ENCODE measurements around the gene ZMYM3. TPM values are rescaled to one million over a fixed set of nuclear protein-coding genes. Genes with fewer than 3 reads are reported as not detected.
A peak's percentile ranks its signal among the peaks of the same experiment; 100 is the strongest.

Gene ZMYM3
- total and polyA plus RNA-seq, 3 donors from 2014 or later: 36.8 to 97.1 (median 67.6) TPM

- Histone ChIP-seq H3K4me3 (no peak overlapping the region), H3K27ac (no peak overlapping the region), H3K36me3 (ENCODE audit: low read depth, missing control alignments) (no peaks in the 10 kb centered on the region), H3K4me1 (no peaks in the 10 kb centered on the region), H3K9me3 (no peaks in the 10 kb centered on the region), H3K27me3 (no peaks in the 10 kb centered on the region)
- 79 to 80% methylated on average over 5 of the region's 5 CpGs for WGBS, 2 donors
- no peak for TF ChIP-seq POLR2A (IDR thresholded peaks at IDR 0.05)
- no peak for TF ChIP-seq CTCF (IDR thresholded peaks at IDR 0.05)
- intact Hi-C loops (cut with DNase I; ENCODE audit: low total_unique reads): no loop called here
- no peak for DNase-seq
These were observed 26.4 kb downstream of the ZMYM3 start for GRCh38 chrX:71227370-71228062.

GRCh38 chrX:71225676-71226075, 28.3 kb downstream of the ZMYM3 start:
- TF ChIP-seq POLR2A (IDR thresholded peaks at IDR 0.05) (no peak), CTCF (IDR thresholded peaks at IDR 0.05) (no peak)
- DNase-seq: peak; percentile 30
- H3K36me3 ChIP-seq (ENCODE audit: low read depth, missing control alignments): no peaks in the 10 kb centered on the region
- H3K27ac ChIP-seq: no peak overlapping the region
- H3K4me1 ChIP-seq: no peaks in the 10 kb centered on the region
- WGBS, 2 donors: 17 to 25% methylated on average over 1 to 5 of the region's 5 CpGs
- H3K4me3 ChIP-seq: no peak overlapping the region
- H3K27me3 ChIP-seq: no peaks in the 10 kb centered on the region
- H3K9me3 ChIP-seq: no peaks in the 10 kb centered on the region
- intact Hi-C loops (cut with DNase I; ENCODE audit: low total_unique reads): no loop called here

GRCh38 chrX:71225009-71225408, 28.9 kb downstream of the ZMYM3 start:
- no peak overlapping the region for H3K4me3 ChIP-seq
- peak; percentile 69 for DNase-seq

GRCh38 chrX:71224098-71224708, 29.7 kb downstream of the ZMYM3 start:
- Histone ChIP-seq H3K27ac (no peak overlapping the region), H3K9me3 (no peaks in the 10 kb centered on the region), H3K36me3 (ENCODE audit: low read depth, missing control alignments) (no peaks in the 10 kb centered on the region), H3K4me1 (no peaks in the 10 kb centered on the region), H3K4me3 (peak overlapping the region in 1 of 2 donors; percentile 10), H3K27me3 (no peaks in the 10 kb centered on the region)
- TF ChIP-seq CTCF (IDR thresholded peaks at IDR 0.05): no peak
- TF ChIP-seq POLR2A (IDR thresholded peaks at IDR 0.05): no peak
- 69 to 91% methylated on average over 19 to 25 of the region's 32 CpGs for WGBS, 2 donors
- no peak for DNase-seq
- intact Hi-C loops (cut with DNase I; ENCODE audit: low total_unique reads): no loop called here

More at GRCh38 chrX:71225009-71225408, 28.9 kb downstream of the ZMYM3 start:
- Histone ChIP-seq H3K9me3 (no peaks in the 10 kb centered on the region), H3K4me1 (no peaks in the 10 kb centered on the region), H3K27ac (no peak overlapping the region), H3K36me3 (ENCODE audit: low read depth, missing control alignments) (no peaks in the 10 kb centered on the region), H3K27me3 (no peaks in the 10 kb centered on the region)
- TF ChIP-seq CTCF (IDR thresholded peaks at IDR 0.05) (no peak), POLR2A (IDR thresholded peaks at IDR 0.05) (no peak)
- intact Hi-C loops (cut with DNase I; ENCODE audit: low total_unique reads): no loop called here
- 22 to 40% methylated on average over 2 of the region's 2 CpGs for WGBS, 2 donors

Measured in testis (tissue), 3 donors.